G401.6 (cell line): Measurements from ENCODE around the gene CYSLTR1.
"Not testable (repeated sequence)": the region's sequence is repeated elsewhere in the genome, so short reads cannot be mapped to it uniquely, and the experiment has no call there.

Experiments used
- FAIRE-seq: peaks from 2 replicates; lab custom pipeline; 2012; peaks lifted over from hg19 to GRCh38; lab: Jason Lieb, UNC

Gene CYSLTR1, protein sequence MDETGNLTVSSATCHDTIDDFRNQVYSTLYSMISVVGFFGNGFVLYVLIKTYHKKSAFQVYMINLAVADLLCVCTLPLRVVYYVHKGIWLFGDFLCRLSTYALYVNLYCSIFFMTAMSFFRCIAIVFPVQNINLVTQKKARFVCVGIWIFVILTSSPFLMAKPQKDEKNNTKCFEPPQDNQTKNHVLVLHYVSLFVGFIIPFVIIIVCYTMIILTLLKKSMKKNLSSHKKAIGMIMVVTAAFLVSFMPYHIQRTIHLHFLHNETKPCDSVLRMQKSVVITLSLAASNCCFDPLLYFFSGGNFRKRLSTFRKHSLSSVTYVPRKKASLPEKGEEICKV

DNA sequence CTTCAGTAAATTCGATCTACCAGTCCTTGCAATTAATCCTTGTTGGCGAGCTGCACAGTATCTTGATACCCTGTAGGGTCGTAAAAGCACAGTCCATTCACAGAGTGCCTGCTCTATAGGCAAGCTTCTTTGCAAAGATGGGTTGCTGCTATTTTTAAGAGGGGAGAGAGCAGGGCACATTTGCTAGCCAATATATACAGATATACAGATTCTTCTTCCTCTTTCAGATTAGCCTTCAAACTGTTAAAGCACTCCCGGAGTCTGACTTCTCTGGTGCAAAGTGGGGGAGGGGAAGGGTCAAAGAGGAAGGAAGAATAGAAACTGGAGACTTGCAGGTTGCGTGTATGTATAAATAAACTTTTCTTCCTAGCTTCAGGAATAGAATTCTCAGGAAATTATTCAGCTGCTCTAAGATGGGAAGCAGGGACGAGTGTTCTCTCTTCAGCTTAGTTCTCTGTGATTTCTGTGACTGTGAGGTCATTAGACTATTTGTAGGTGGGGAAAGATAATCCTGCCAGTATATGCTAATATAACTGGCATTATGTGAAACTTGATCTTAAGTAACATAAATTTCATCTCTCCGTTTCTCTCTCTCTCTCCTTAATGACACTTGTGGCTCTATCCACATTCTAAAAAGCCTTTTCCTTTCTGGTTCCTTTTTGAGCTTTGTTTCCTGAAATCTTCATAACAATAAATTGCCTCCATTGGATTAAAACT lies at the start of gene CYSLTR1:
TSS of gene CYSLTR1 (minus strand) at position 242 of the 717 bp plus-strand sequence. CDS start 53,865 bp downstream, outside the sequence.
- FAIRE-seq, result no peak

DNA sequence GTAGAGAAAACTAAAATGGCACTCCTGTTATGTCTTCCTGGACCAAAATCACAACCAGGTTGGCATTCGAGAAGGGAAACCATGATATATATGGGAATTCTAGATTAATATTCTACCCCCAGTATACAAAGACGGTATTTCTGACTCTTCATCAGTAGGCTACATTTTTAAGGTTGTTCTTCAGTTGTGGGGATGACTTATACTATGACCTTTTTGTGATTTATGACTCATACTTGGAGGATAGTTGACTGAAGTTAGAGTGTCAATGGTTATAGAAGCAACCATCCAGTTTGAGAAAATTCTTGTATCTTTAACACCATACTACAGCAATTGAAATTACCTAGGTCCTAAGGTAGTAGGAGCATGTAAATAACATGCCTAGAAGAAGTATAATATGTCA lies 49.8 kb upstream of the CYSLTR1 start:
- no peak for FAIRE-seq

DNA sequence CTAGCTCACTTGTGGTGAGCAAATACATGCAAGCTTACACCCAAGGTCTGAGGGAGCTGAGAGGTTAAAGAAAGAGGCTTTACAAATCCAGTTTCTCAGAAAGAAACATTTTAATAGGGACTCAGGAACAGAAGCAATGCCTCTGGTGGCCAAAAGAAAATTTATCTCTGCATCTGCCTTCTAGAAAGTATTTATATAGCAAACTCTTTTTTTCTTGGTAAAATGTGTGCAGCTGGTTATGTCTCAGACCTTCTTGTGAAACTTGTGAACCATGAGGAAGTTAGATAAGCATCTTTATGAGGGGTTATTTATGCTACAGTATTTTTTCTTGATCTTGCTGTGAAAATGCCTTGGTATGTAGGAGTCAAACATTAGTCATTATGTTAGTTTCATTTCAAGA lies 48.5 kb upstream of the CYSLTR1 start:
- no peak for FAIRE-seq

DNA sequence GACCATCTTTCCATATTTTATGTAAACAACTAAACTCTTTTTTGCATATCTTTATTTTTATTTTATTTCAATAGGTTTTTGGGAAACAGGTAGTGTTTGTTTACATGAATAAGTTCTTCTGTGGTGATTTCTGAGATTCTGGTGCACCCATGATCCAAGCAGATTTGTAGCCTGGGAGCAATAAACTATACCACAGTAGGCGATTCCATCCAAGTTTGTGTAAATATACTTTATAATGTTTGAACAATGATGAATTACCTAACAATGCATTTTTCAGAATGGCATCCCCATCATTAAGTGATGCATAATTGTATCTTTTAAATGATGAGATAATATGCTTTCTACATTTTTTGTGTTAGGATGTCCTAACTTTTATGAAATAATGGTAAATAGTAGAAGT lies 39.2 kb upstream of the CYSLTR1 start:
- FAIRE-seq, result no peak

DNA sequence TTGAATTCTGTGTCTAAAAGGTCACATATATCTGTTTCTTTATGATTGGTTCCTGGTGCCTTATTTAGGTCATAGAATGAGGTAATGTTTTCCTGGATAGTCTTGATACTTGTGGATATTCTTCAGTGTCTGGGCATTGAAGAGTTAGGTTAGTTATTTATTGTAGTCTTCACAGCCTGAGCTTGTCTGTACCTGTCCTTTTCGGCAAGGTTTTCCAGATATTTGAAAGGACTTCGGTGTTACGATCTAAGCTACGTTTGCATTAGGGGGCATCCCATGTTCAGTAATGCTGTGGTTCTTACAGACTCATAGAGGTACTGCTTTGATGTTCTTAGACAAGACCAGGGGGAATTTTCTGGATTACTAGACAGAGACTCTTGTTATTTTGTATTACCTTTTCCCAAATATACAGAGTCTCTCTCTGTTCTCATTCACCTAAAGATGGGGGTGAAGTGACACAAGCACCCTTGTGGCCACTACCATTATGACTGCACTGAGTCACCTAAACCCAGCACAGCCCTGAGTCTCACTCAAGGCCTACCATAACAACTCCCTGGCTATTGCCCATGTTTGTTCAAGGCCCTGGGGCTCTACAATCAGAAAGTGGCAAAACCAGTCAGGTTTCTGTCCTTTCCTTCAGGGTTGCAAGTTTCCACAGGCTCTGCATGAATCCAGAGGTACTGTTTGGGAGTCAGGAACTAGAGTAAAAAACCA lies 30.1 kb upstream of the CYSLTR1 start:
- FAIRE-seq, result no peak

DNA sequence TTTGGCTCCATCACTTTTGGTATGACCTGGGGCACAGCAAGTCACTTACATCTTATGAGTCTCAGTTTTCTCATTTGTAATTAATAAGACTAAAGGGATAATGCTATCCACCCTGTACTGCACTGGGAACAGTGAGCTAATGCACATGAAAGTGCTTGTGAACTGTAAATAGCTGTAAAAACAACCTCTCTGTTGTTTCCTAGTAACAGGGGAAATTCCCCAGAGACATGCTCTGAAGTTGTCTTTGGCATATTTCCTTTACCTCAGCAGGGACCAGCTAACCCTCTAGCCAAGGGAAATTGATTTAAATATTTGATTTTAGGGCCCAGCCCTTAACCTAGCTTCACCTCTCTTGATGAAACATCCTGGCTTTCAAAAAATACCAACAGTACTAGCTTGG lies 6.1 kb upstream of the CYSLTR1 start:
- no peak for FAIRE-seq

DNA sequence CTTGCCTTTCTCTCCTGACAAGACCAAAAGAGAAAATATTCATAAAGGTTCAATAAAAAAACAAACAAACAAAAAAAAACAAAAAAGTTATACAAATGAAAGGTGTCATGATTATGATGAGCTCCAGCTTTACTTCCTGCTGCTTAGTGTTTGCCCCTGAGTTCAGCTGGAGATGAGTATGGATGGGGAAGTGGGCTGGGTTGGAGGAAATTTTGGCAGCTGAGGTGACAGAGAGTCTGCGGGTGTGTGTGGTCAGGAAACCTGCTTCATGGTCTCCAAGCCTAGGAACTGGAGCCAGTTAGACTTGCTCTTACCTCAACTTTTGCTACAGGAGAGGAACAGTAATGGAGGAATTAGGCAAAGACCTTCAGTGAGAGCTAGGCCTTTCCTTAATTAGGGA lies 4.3 kb upstream of the CYSLTR1 start:
- FAIRE-seq, result no peak

DNA sequence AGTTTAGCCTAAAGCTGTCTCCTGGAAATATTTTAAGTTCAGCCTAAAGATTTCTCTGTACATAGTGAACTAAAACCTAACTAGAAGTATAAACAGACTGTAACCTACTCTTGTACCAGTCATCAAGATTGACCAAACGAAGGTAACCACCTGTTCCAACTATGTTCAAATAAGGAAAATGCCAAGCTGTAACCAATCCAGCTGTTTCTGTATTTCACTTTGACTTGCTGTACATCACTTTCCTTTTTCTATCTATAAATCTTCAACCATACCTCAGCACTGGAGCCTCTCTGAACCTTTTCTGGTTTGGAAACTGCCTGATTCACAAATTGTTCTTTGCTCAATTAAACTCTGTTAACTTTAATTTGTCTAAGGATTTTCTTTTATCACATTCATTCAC lies 3.1 kb upstream of the CYSLTR1 start:
- FAIRE-seq, result no peak

DNA sequence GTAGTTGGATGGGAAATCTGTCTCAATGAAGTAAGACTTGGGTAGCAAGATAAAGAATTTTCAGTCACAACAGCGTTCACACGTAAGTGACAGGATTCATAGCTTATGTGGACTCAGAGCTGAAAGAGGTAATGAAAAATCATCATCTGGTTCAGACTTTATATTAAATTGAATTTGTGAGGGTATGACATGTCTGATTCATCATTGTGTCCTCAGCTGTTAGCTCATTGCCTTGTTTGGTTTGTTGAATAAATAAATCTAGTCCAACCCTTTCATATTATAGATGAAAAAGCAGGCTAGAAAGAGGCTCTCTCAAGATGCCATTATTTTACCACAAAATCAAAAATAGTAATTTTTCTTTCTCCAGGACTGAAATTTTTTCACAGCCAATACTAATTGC lies 2.7 kb upstream of the CYSLTR1 start:
- no peak for FAIRE-seq

DNA sequence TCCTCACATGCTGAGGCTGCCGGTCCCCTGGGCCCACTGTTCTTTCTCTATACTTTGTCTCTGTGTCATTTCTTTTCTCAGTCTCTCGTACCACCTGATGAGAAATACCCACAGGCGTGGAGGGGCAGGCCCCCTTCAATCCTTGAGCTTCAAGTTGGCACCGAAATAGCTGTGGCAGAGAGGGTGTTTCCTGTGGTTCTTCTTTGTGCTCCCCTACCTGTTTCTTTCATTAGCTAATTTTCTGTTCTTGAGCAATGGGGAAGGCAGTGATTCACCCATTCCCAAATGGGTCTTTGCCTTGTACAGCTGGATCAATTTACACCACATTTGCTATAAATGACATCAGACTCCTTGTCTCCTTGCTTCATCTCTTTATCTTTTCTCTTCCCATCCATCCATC lies 2.1 kb upstream of the CYSLTR1 start:
- FAIRE-seq, result no peak

DNA sequence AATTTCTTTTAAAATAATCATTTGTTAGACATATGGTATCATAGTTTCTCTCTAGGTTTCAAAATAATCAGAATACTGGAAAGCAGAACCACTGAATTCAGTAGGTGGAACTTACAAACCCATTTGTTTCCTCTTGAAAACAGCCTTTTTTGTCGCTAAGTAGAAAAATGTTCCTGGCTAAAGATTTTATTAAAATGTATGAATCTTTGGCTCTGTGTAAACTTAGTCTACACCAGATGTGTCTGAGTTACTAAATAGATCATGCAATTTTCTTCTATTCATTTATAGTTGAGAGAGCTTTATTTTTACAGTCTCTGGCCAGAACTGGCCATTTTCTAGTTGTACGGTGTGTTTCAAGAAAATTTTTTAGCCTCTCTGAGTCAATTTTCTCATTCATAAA lies 1.0 kb downstream of the CYSLTR1 start:
- no peak for FAIRE-seq

DNA sequence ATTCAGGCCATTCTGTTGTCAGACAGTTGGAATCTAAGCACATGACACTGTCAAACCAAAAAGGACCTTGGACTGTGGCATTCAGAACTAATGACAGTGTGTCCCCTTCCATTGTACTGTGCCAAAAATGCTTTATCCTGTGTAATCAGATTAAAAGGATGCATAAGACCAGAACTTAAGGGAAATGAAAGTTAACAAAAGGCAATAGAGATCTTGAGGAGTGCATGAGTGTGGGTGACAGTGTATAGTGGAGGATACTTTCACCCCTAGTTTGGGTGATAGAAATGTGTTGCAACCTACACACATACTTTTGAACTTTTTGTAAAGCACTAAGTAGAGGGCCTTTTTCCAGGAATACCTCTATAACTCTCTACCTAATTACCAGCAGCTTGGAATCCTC lies 4.5 kb downstream of the CYSLTR1 start:
- no peak for FAIRE-seq

DNA sequence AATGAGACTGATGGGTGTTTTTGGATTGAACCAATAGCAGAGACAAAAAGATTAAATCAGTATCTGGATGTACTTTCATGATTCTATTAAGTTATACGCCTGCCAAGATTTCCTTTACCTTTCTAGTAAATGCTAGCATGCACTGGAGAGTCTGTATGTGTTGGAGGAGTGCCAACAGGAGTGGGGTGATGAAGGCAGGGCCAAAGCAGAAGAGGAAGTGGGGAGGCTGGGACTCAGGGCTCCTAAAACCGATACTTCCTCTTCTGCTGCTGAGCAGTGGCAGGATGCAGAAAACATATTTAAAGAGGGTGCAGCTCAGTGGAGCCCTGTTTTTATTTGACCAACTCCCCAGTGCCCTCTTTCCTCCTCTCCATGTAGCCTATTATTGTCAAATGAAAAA lies 5.6 kb downstream of the CYSLTR1 start:
- no peak for FAIRE-seq

DNA sequence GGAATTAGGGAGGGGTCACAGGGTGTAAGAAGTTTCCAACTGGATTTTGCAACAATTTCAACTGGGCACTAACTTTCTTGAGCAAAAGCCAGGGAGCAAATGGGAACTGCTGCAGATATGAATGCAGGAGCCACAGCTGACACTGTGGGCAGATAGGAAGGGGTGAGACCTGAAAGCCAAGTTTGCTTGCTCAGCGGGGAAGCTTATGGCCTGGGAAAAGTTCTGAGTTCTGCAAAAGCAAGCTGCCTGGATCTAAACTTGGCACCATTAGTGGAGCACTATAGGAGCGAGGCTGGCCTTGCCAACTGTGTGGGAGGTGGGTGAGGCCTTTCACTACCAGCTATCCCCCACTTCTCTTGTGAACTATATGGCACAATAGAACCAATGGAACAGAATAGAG lies 11.1 kb downstream of the CYSLTR1 start:
- FAIRE-seq, result no peak

DNA sequence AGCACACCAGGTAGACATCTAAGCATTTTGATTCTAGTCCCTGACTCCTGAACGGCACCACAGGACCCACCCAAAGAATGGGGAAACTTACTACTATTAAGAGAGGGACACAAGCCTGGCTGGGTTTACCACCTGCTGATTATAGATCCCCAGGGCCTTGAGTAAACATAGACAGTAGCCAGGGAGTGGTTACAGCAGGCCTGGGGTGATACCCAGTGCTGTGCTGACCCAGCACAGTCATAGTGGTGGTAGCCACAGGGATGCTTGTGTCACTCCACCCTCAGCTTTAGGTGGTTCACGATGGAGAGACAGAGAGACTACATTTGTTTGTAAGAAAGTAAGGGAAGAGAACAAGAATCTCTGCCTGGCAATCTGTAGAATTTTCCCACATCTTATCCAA lies 11.7 kb downstream of the CYSLTR1 start:
- FAIRE-seq, result no peak

DNA sequence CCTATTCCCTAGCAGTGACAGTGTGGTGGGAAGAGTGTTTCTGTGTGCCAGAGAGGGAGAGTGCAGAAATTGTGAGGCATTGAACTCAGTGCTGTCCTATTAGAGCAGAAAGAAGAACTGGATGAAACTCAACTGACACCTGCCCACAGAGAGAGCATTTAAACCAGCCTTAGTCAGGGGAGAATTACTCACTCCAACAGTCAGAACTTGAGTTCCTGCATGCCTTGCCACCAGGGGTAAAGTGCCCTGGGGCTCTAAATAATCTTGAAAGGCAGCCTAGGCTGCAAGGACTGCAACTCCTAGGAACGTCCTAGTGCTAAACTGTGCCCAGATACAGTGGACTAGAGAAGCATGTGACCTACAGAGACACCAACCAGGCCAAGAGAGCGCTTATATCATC lies 12.8 kb downstream of the CYSLTR1 start:
- FAIRE-seq, result no peak

DNA sequence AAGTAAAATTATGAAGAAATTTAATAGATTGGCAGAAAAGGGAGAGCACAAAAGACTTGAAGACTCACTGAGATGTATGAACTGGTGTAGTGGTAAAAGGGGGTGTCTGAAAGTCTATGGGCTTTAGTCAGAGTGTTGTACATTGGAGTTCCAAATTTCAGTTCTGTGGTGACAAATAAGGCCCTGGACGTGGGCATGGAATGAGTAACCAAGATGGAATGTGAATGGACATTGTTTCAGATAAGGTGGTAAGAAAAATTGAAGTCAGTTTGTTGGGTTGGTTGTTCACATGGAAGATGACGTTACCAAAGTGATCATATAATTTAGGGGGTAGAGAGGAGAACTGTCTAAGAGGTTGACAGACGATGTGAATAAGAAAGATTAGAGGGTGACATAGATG lies 13.9 kb downstream of the CYSLTR1 start:
- FAIRE-seq, result no peak

DNA sequence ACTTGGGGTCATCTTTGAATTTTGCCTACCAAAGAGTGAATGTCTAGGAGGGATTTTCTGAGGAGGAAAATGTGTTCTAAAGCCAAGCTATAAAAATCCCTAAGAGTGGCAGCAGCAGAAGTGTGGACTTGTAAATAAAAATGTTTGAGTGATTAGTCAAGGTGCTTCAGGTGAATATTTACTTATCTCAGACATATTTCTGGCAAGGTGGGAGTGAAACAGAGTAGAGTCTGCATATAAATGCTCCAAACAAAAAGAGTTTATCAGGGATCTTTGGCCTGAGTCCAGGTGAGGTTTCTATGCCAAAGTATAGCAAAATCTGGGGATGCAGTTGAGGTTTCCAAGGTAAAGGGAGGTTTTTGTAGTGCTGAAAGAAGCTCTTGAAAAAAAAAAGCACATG lies 19.7 kb downstream of the CYSLTR1 start:
- no peak for FAIRE-seq

DNA sequence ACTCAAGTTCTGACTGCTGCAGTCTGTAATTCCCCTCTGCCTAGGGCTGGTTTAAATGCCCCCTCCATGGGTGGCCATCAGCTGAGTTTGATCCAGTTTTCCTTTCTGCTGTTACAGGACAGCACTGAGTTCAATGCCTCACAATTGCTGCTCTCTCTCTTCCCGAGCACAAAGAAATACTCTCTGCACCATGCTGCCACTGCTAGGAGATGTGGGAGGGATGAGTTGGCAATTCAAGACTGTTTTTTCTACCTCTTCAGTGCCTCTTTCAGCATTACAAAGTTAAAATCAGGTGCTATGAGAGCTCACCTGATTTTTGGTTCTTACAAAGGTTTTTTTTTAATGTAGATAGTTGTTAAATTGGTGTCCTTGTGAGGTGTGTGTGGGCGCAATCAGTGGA lies 24.3 kb downstream of the CYSLTR1 start:
- no peak for FAIRE-seq

DNA sequence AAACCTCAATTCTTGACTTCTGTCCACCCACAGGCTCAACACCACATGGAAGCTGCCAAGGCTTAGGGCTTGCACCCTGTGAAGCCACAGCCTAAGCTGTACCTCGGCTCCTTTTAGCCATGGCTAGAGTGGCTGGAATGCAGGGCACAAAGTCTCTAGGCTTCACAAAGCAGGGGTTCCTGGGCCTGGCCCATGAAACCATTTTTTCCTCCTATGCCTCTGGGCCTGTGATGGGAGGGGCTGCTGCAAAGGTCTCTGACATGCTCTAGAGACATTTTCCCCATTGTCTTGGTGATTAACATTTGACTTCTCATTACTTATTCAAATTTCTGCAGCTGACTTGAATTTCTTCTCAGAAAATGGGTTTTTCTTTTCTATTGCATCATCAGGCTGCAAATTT lies 26.5 kb downstream of the CYSLTR1 start:
- not testable (repeated sequence) for FAIRE-seq

DNA sequence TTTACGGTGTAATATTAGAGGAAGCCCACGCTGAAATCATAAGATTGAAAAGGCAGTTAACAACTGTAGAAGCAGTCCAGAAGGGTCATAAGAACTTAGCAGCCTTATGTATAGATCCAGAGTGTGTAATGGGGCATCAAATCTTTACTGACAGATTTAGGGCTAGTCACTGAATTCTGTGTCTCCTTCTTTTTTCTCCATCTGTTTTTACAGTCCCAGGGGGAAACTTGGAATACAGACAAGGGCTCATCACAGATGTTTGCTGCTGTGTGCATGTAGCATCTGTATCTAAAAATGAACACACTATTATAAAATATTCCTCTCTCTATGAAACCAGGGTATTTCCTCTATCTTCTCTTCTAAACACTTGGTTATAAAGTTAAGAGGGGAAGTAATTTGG lies 43.9 kb downstream of the CYSLTR1 start:
- FAIRE-seq, result no peak

DNA sequence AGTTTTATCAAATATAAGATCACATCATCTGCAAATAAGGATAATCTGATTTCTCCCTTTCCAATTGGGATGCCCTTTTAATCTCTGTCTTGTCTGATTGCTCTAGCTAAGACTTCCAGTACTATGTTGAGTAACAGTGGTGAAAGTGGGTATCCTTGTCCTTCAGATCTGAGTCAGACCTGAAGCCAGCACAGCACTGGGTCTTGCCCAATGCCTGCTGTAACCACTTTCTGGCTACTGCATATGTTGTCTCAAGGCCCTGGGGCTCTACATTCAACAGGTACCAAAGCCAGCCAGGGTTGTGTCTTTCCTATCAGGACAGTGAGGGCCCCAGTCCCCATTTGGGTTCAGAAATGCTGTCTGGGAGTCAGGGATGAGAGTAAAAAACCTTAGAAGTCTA lies 90.3 kb downstream of the CYSLTR1 start:
- FAIRE-seq, result no peak

DNA sequence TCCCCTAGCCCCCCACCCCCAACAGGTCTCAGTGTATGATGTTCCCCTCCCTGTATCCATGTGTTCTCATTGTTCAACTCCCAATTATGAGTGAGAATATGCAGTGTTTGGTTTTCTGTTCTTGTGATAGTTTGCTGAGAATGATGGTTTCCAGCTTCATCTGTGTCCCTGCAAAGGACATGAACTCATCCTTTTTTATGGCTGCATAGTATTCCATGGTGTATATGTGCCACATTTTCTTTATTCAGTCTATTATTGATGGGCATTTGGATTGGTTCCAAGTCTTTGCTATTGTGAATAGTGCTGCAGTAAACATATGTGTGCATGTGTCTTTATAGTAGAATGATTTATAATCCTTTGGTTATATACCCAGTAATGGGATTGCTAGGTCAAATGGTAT lies 101.4 kb downstream of the CYSLTR1 start:
- not testable (repeated sequence) for FAIRE-seq
